HepG2 (cell line): Measurements from ENCODE around the gene DGCR6L. TPM values are rescaled to one million over a fixed set of nuclear protein-coding genes. Genes with fewer than 3 reads are reported as not detected.
"Not testable (repeated sequence)": the region's sequence is repeated elsewhere in the genome, so short reads cannot be mapped to it uniquely, and the experiment has no call there.

Experiments used
- ATAC-seq: fragments of 200-7000 bp; cut with Tn5 transposase; 3 replicates; pipeline ENCODE4 v1.9.1; 2020; ENCODE audit warnings: mild to moderate bottlenecking, moderate library complexity
- BruUV-seq: library from RNA; stranded (reverse); fragments of 400-500 nt; replicated peaks from 2 replicates; lab custom pipeline; 2021; lab: Mats Ljungman, UMichigan
- CTCF ChIA-PET: fragments of 300-600 bp; formaldehyde crosslinking; extraction: SDS; loops from one replicate; lab custom pipeline; 2021; ENCODE audit warnings: low total read pairs, inconsistent platforms, low intra/inter-chr PET ratio; lab: Yijun Ruan, JAX
- POLR2A ChIA-PET: fragments of 350-600 bp; sonication (Branson Sonifier 250); formaldehyde crosslinking; loops from one replicate; lab custom pipeline; 2020; ENCODE audit warnings: antibody characterized with exemption, inconsistent platforms; lab: Yijun Ruan, JAX
- DNase-seq: peaks from one replicate; pipeline ENCODE4 v3.0.0-alpha.2; 2015; ENCODE audit warnings: low spot score
- FAIRE-seq: peaks from 3 replicates; lab custom pipeline; 2011; peaks lifted over from hg19 to GRCh38; lab: Jason Lieb, UNC
- H2AFZ ChIP-seq: one replicate; pipeline ENCODE4 v1.6.1; 2011; ENCODE audit warnings: low read length, inconsistent platforms
- H3K27ac ChIP-seq: fragments of 300-600 bp; 3 replicates; pipeline ENCODE4 v1.8.0; 2011; ENCODE audit warnings: mixed run types, mild to moderate bottlenecking, mixed read lengths, low read length, inconsistent platforms; ENCODE audit not compliant: insufficient read depth; ENCODE audit errors: extremely low read length
- H3K27me3 ChIP-seq, 2 experiments: fragments of 200-600 bp in 1 of 2; 2 replicates in 1 of 2; 3 replicates in 1 of 2; pipeline versions ENCODE4 v1.6.0 to v1.8.0; 2011; ENCODE audit warnings: low read length in 2 of 2, mild to moderate bottlenecking in 2 of 2, moderate library complexity in 2 of 2, inconsistent platforms in 1 of 2; ENCODE audit not compliant: insufficient read depth in 2 of 2, control insufficient read depth in 1 of 2
- H3K36me3 ChIP-seq, 2 experiments: fragments of 200-600 bp in 1 of 2; replicated peaks in 1 of 2; 2 replicates in 1 of 2; 3 replicates in 1 of 2; pipeline versions ENCODE4 v1.5.1 to v1.8.0; 2011; ENCODE audit warnings: low read length in 2 of 2, inconsistent platforms in 1 of 2; ENCODE audit not compliant: insufficient read depth in 2 of 2, control insufficient read depth in 1 of 2
- H3K4me1 ChIP-seq: 2 replicates; pipeline ENCODE4 v1.5.1; 2012; ENCODE audit warnings: low read length, inconsistent platforms; ENCODE audit not compliant: insufficient read depth
- H3K4me2 ChIP-seq: 2 replicates; pipeline ENCODE4 v1.6.0; 2011; ENCODE audit warnings: low read depth, low read length, inconsistent platforms
- H3K4me3 ChIP-seq, 3 experiments: fragments of 200-600 bp in 1 of 3; sonication (generic), shearing (Covaris generic) in 1 of 3; replicated peaks in 1 of 3; 2 replicates each; pipeline ENCODE4 v1.5.1; 2011 to 2016; ENCODE audit warnings: low read length in 3 of 3, inconsistent platforms in 2 of 3, low read depth in 2 of 3, mild to moderate bottlenecking in 2 of 3, control low read depth in 1 of 3, mixed read lengths in 1 of 3; ENCODE audit not compliant: insufficient read depth in 1 of 3
- H3K79me2 ChIP-seq: one replicate; pipeline ENCODE4 v1.6.1; 2011; ENCODE audit warnings: low read length, inconsistent platforms; ENCODE audit not compliant: insufficient read depth
- H3K9ac ChIP-seq: 2 replicates; pipeline ENCODE4 v1.6.0; 2011; ENCODE audit warnings: mild to moderate bottlenecking, low read depth, low read length, inconsistent platforms; ENCODE audit not compliant: insufficient read depth
- H3K9me3 ChIP-seq: 2 replicates; pipeline ENCODE4 v1.5.1; 2012; ENCODE audit warnings: mild to moderate bottlenecking, low read length
- H4K20me1 ChIP-seq: 2 replicates; pipeline ENCODE4 v1.6.0; 2011; ENCODE audit warnings: inconsistent platforms, mild to moderate bottlenecking, low read length, moderate library complexity; ENCODE audit not compliant: insufficient read depth
- WGBS: methylation state at CpG from one replicate; pipeline ENCODE4 v1.1.6; 2017; ENCODE audit warnings: low lambda C conversion rate; 5-methylcytosine and 5-hydroxymethylcytosine counted together
- in situ Hi-C: cut with HindIII; loops from 2 replicates; pipeline ENCODE4 v1.10.0; 2017; ENCODE audit warnings: low pct_unique_long_range_greater_than_20kb; ENCODE audit not compliant: extremely low pct_ligation_motif_present
- intact Hi-C: fragments of 100-400 bp; cut with micrococcal nuclease; formaldehyde crosslinking; loops from one replicate; pipeline ENCODE4 v1.10.0; 2022; ENCODE audit not compliant: unreplicated experiment
- polyA plus RNA-seq, 8 experiments: library from polyadenylated mRNA; depleted of rRNA in 3 of 8; stranded (reverse) in 7 of 8; unstranded in 1 of 8; fragments of >200 nt; fragmentation: Illumina TruSeq in 4 of 8; extraction: Trizol in 4 of 8; gene quantifications; 2 replicates each; pipeline versions ENCODE4 v1.2.1 to v1.2.3, GENCODE V29; 2011 to 2016; ENCODE audit warnings: low read depth in 4 of 8, missing spikeins in 1 of 8, mixed read lengths in 1 of 8; ENCODE audit not compliant: insufficient read depth in 1 of 8
- total RNA-seq, 5 experiments: library from RNA; depleted of rRNA; stranded (reverse); fragments of >200 nt; fragmentation: Illumina TruSeq; extraction: Trizol; gene quantifications; 2 replicates each; pipeline ENCODE4 v1.2.3, GENCODE V29; 2016; ENCODE audit warnings: low read depth in 1 of 5

DGCR6L gene
- total and polyA plus RNA-seq, 2 of the 13 experiments (the other 11 are each of a cell fraction or from before 2014, with no cell fraction given) = 17.5 to 35.3 TPM

DNA sequence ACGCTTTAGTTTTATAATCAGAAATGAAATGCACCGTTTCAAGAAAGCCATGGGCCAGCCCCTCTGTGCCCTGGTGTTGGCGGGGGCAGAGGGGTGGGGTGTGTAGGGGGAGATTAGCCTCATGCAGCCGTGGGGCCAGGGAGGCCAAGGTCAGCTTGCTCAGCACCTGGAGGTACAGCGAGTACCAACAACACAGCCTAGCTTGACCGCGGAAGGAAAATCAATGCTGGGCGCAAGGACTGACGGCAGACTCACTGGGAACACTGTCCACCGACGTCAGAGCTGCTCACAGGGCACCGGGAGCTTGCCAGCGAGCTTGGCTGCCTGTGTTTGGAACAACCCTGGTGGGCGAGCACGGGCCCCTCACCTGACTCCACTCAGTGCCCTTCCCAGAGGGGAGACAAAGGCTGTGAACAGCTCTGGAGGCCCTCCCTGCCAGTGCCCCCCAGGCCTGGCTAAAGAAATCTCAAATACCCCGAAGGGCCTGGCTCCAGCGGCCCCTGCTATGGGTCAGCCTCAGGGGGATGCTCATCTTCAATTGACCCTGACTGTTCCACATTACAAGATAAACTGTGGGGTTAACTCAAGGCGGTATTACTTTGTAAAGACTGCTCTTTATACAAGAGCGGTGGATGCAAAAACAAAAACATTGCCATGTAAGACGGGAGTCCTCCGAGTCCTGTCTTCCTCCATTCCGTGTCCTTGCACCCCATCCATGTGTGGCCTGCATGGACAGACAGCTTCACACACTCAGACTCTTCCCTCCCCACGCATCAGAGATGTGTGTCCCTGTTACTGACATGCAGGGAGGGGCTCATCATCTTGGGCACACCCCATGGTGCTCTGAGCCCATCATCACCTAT, 30.4 kb downstream of the DGCR6L start:
- in situ Hi-C loops = loop anchor here (25.0 kb wide), 1 partner anchor 1327 kb away; no protein-coding TSS in a partner anchor
- H3K36me3 ChIP-seq, H3K9ac ChIP-seq, CTCF ChIA-PET, H3K27ac ChIP-seq, FAIRE-seq, POLR2A ChIA-PET, H2AFZ ChIP-seq, H3K4me3 ChIP-seq, BruUV-seq, H3K4me1 ChIP-seq, intact Hi-C loops, DNase-seq, H3K9me3 ChIP-seq, H3K79me2 ChIP-seq, H4K20me1 ChIP-seq, H3K4me2 ChIP-seq: not testable (repeated sequence)
- peaks cover 10 to 43% of the 10 kb centered on the region in 2 experiments; a peak in 4 of 5 replicates for H3K27me3 ChIP-seq
- 31% methylated on average over 11 of the region's 23 CpGs for WGBS
- ATAC-seq = peak; percentile 73

DNA sequence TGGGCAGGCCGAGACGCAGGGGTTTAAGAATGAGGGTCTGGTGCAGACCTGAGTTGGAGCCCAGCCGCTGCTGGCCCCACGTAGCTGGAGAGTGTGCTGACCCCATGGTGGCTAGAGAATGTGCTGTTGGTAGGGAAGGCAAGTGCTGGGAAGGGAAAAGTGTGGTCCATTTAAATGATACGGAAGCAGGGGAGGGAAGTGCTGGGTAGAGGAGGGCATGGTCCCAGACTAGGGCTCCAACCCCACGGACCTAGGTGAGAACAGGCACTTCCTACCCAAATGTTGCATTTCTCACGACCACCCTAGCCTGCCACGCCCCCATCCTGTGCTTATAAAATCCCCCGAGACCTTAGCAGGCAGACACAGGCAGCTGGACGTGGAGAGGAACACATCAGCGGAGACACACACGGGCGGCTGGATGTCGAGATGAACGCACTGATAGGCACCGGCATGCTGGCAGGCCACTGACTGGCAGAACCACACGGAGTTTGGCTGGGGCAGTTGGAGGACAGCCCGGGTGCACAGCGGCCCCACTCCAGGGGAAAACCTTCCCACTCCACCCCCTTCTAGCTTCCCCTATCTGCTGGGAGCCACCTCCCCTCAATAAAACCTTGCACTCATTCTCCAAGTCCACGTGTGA, 33.0 kb downstream of the DGCR6L start:
- in situ Hi-C loops = loop anchor here (25.0 kb wide), 1 partner anchor 1325 kb away; no protein-coding TSS in a partner anchor
- H4K20me1 ChIP-seq, POLR2A ChIA-PET, H3K4me2 ChIP-seq, FAIRE-seq, ATAC-seq, H3K79me2 ChIP-seq, BruUV-seq, H3K4me3 ChIP-seq, H3K4me1 ChIP-seq, H3K9me3 ChIP-seq, H2AFZ ChIP-seq, intact Hi-C loops, DNase-seq, H3K27ac ChIP-seq, H3K9ac ChIP-seq, H3K36me3 ChIP-seq: not testable (repeated sequence)
- 24% methylated on average over 11 of the region's 20 CpGs for WGBS
- H3K27me3 ChIP-seq = peaks cover 16 to 48% of the 10 kb centered on the region in 2 experiments; a peak in 4 of 5 replicates
- CTCF ChIA-PET = interaction anchor here (2.8 kb wide), 1 partner anchor 129 kb away, joined by 28 read pairs; no protein-coding TSS in a partner anchor

DNA sequence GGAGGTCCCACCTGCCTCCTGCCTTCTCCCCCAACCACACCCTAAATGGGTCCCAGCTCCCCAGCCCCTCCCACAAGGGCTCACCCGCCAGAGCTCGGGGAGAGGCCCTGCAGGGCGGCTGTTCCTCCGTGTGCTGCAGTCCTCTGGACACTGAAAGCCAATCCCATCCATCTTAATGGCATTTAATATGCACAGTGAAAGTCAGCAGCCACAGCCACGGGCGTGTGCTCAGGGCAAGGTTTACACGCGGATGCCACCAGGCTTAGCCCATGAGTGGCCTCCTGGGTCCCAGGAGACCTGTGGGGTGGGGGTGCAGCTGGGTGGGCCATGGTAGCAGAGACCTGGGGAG, 33.6 kb downstream of the DGCR6L start:
- DNase-seq, H3K9ac ChIP-seq, H3K4me1 ChIP-seq, H3K4me2 ChIP-seq, BruUV-seq, FAIRE-seq, H3K9me3 ChIP-seq, ATAC-seq, H3K79me2 ChIP-seq, H4K20me1 ChIP-seq, H3K36me3 ChIP-seq, POLR2A ChIA-PET, H3K4me3 ChIP-seq, intact Hi-C loops, H3K27ac ChIP-seq, H2AFZ ChIP-seq: not testable (repeated sequence)
- 0% methylated on average over 8 of the region's 8 CpGs for WGBS
- in situ Hi-C loops = loop anchor here (25.0 kb wide), 1 partner anchor 1324 kb away; no protein-coding TSS in a partner anchor
- CTCF ChIA-PET = interaction anchor here (1.1 to 2.8 kb wide), 2 partner anchors 28 to 128 kb away, joined by 6 to 28 read pairs; no protein-coding TSS in a partner anchor
- H3K27me3 ChIP-seq = peaks cover 13 to 48% of the 10 kb centered on the region in 2 experiments; a peak in 4 of 5 replicates
